ENCODE results near the gene USP32. TPM values are rescaled to one million over a fixed set of nuclear protein-coding genes. Genes with fewer than 3 reads are reported as not detected.
"Not testable (repeated sequence)": the region's sequence is repeated elsewhere in the genome, so short reads cannot be mapped to it uniquely, and the experiment has no call there.

USP32 gene
- total RNA-seq, 1 donor = 59.1 TPM

GRCh38 chr17:60348616-60349015, 43.3 kb downstream of the USP32 start:
- no peak for DNase-seq (ENCODE audit: low read depth)
- no peak overlapping the region for H3K4me3 ChIP-seq (ENCODE audit: low read depth, low read length)
- no peak for TF ChIP-seq CTCF (IDR thresholded peaks at IDR 0.05; ENCODE audit: insufficient read depth, low read length)

- no peak for DNase-seq (ENCODE audit: low read depth)
- TF ChIP-seq CTCF (IDR thresholded peaks at IDR 0.05; ENCODE audit: insufficient read depth, low read length) = no peak
- no peak overlapping the region for H3K4me3 ChIP-seq (ENCODE audit: low read depth, low read length)
These were observed 46.7 kb downstream of the USP32 start for GRCh38 chr17:60345233-60345632.

GRCh38 chr17:60342492-60342891, 49.4 kb downstream of the USP32 start:
- DNase-seq (ENCODE audit: low read depth); H3K4me3 ChIP-seq (ENCODE audit: low read depth, low read length): not testable (repeated sequence)

GRCh38 chr17:60335289-60335688, 56.6 kb downstream of the USP32 start:
- DNase-seq (ENCODE audit: low read depth) = no peak
- no peak overlapping the region for H3K4me3 ChIP-seq (ENCODE audit: low read depth, low read length)
- TF ChIP-seq CTCF (IDR thresholded peaks at IDR 0.05; ENCODE audit: insufficient read depth, low read length) = no peak

GRCh38 chr17:60333628-60334031, 58.3 kb downstream of the USP32 start:
- no peak for DNase-seq (ENCODE audit: low read depth)
- no peak overlapping the region for H3K4me3 ChIP-seq (ENCODE audit: low read depth, low read length)
- no peak for TF ChIP-seq CTCF (IDR thresholded peaks at IDR 0.05; ENCODE audit: insufficient read depth, low read length)

GRCh38 chr17:60333072-60333471, 58.9 kb downstream of the USP32 start:
- H3K4me3 ChIP-seq (ENCODE audit: low read depth, low read length); DNase-seq (ENCODE audit: low read depth): not testable (repeated sequence)

- no peak overlapping the region for H3K4me3 ChIP-seq (ENCODE audit: low read depth, low read length)
- no peak for TF ChIP-seq CTCF (IDR thresholded peaks at IDR 0.05; ENCODE audit: insufficient read depth, low read length)
- DNase-seq (ENCODE audit: low read depth) = no peak
These were observed 59.4 kb downstream of the USP32 start for GRCh38 chr17:60332574-60332973.

- peak; percentile 50 for DNase-seq (ENCODE audit: low read depth)
- no peak overlapping the region for H3K4me3 ChIP-seq (ENCODE audit: low read depth, low read length)
- TF ChIP-seq CTCF (IDR thresholded peaks at IDR 0.05; ENCODE audit: insufficient read depth, low read length) = no peak
These were observed 61.2 kb downstream of the USP32 start for GRCh38 chr17:60330731-60331130.
